IPS-18a (cell line): ENCODE data around the gene DDB1.

Experiments used
- H3K27ac ChIP-seq: one replicate; pipeline ENCODE4 v1.5.1; 2013; ENCODE audit warnings: low read length
- H3K27me3 ChIP-seq: one replicate; pipeline ENCODE4 v1.6.1; 2013; ENCODE audit warnings: mild to moderate bottlenecking, low read length; ENCODE audit not compliant: control insufficient read depth, insufficient read depth
- H3K36me3 ChIP-seq: one replicate; pipeline ENCODE4 v1.6.1; 2013; ENCODE audit warnings: low read depth, low read length; ENCODE audit not compliant: control insufficient read depth
- H3K4me1 ChIP-seq: one replicate; pipeline ENCODE4 v1.6.1; 2013; ENCODE audit warnings: low read depth, low read length; ENCODE audit not compliant: control insufficient read depth
- H3K4me3 ChIP-seq: one replicate; pipeline ENCODE4 v1.5.1; 2013; ENCODE audit warnings: low read length
- H3K9ac ChIP-seq: one replicate; pipeline ENCODE4 v1.6.1; 2013; ENCODE audit warnings: mild to moderate bottlenecking, low read length, moderate library complexity
- H3K9me3 ChIP-seq: one replicate; pipeline ENCODE4 v1.6.1; 2013; ENCODE audit warnings: low read depth, low read length; ENCODE audit not compliant: control insufficient read depth

The DDB1 gene

GRCh38 chr11:61332797-61333549, at the start of gene DDB1, which contains the start of gene TKFC:
Gene DDB1, minus strand, starts transcription at chr11:61333105. Its CDS starts 137 bp downstream, at chr11:61332968.
Gene TKFC, plus strand, starts transcription at chr11:61333228. Its CDS starts 1,501 bp downstream, at chr11:61334729.
- peaks cover 12% of the 10 kb centered on the region for H3K4me1 ChIP-seq
- H3K27ac ChIP-seq = peak within 1 kb of the TSS; percentile 89
- peaks cover 22% of the 10 kb centered on the region for H3K36me3 ChIP-seq
- H3K27me3 ChIP-seq = no peaks in the 10 kb centered on the region
- peak within 1 kb of the TSS; percentile 94 for H3K9ac ChIP-seq
- no peaks in the 10 kb centered on the region for H3K9me3 ChIP-seq
- H3K4me3 ChIP-seq = peak within 1 kb of the TSS; percentile 79

- no peaks in the 10 kb centered on the region for H3K27me3 ChIP-seq
- no peaks in the 10 kb centered on the region for H3K36me3 ChIP-seq
- no peak overlapping the region for H3K27ac ChIP-seq
- H3K4me3 ChIP-seq = no peak overlapping the region
- no peaks in the 10 kb centered on the region for H3K4me1 ChIP-seq
- H3K9me3 ChIP-seq = no peaks in the 10 kb centered on the region
- no peak overlapping the region for H3K9ac ChIP-seq
These were observed 48.0 kb upstream of the DDB1 start for GRCh38 chr11:61380884-61381283.

- Histone ChIP-seq H3K4me1 (no peaks in the 10 kb centered on the region), H3K27ac (no peak overlapping the region), H3K4me3 (no peak overlapping the region), H3K9ac (no peak overlapping the region), H3K36me3 (no peaks in the 10 kb centered on the region), H3K27me3 (no peaks in the 10 kb centered on the region), H3K9me3 (peaks cover 7% of the 10 kb centered on the region)
These were observed 45.9 kb upstream of the DDB1 start for GRCh38 chr11:61378713-61379313.

GRCh38 chr11:61377461-61378160, 44.7 kb upstream of the DDB1 start:
- Histone ChIP-seq H3K9me3 (peaks cover 14% of the 10 kb centered on the region), H3K36me3 (peaks cover 3% of the 10 kb centered on the region), H3K4me3 (no peak overlapping the region), H3K4me1 (no peaks in the 10 kb centered on the region), H3K27ac (no peak overlapping the region), H3K27me3 (no peaks in the 10 kb centered on the region), H3K9ac (no peak overlapping the region)

- H3K9me3 ChIP-seq = peaks cover 14% of the 10 kb centered on the region
- H3K27me3 ChIP-seq = no peaks in the 10 kb centered on the region
- H3K4me3 ChIP-seq = no peak overlapping the region
- H3K9ac ChIP-seq = no peak overlapping the region
- peaks cover 3% of the 10 kb centered on the region for H3K36me3 ChIP-seq
- no peak overlapping the region for H3K27ac ChIP-seq
- no peaks in the 10 kb centered on the region for H3K4me1 ChIP-seq
These were observed 42.8 kb upstream of the DDB1 start for GRCh38 chr11:61375761-61376108.

- Histone ChIP-seq H3K9ac (no peak overlapping the region), H3K4me3 (no peak overlapping the region), H3K9me3 (peaks cover 14% of the 10 kb centered on the region), H3K36me3 (peaks cover 25% of the 10 kb centered on the region), H3K4me1 (no peaks in the 10 kb centered on the region), H3K27me3 (no peaks in the 10 kb centered on the region), H3K27ac (no peak overlapping the region)
These were observed 39.9 kb upstream of the DDB1 start for GRCh38 chr11:61372659-61373420.

- Histone ChIP-seq H3K4me3 (no peak overlapping the region), H3K9ac (no peak overlapping the region), H3K9me3 (peaks cover 14% of the 10 kb centered on the region), H3K27ac (no peak overlapping the region), H3K36me3 (peaks cover 47% of the 10 kb centered on the region), H3K27me3 (no peaks in the 10 kb centered on the region), H3K4me1 (no peaks in the 10 kb centered on the region)
These were observed 37.6 kb upstream of the DDB1 start for GRCh38 chr11:61370349-61371005.

GRCh38 chr11:61369372-61370348, 36.8 kb upstream of the DDB1 start:
- no peaks in the 10 kb centered on the region for H3K27me3 ChIP-seq
- H3K4me1 ChIP-seq = no peaks in the 10 kb centered on the region
- H3K36me3 ChIP-seq = peaks cover 48% of the 10 kb centered on the region
- H3K4me3 ChIP-seq = no peak overlapping the region
- H3K27ac ChIP-seq = no peak overlapping the region
- peaks cover 10% of the 10 kb centered on the region for H3K9me3 ChIP-seq
- H3K9ac ChIP-seq = no peak overlapping the region

- Histone ChIP-seq H3K27me3 (no peaks in the 10 kb centered on the region), H3K27ac (no peak overlapping the region), H3K9me3 (peaks cover 7% of the 10 kb centered on the region), H3K4me3 (no peak overlapping the region), H3K4me1 (no peaks in the 10 kb centered on the region), H3K36me3 (peaks cover 57% of the 10 kb centered on the region), H3K9ac (no peak overlapping the region)
These were observed 35.7 kb upstream of the DDB1 start for GRCh38 chr11:61368646-61369045.

- Histone ChIP-seq H3K27me3 (no peaks in the 10 kb centered on the region), H3K27ac (no peak overlapping the region), H3K4me1 (peaks cover 4% of the 10 kb centered on the region), H3K36me3 (peaks cover 54% of the 10 kb centered on the region), H3K4me3 (no peak overlapping the region), H3K9me3 (no peaks in the 10 kb centered on the region), H3K9ac (no peak overlapping the region)
These were observed 34.5 kb upstream of the DDB1 start for GRCh38 chr11:61367406-61367805.
